ENCODE measurements around the gene NACC2.
"Not testable (repeated sequence)": the region's sequence is repeated elsewhere in the genome, so short reads cannot be mapped to it uniquely, and the experiment has no call there.

The NACC2 gene

DNA sequence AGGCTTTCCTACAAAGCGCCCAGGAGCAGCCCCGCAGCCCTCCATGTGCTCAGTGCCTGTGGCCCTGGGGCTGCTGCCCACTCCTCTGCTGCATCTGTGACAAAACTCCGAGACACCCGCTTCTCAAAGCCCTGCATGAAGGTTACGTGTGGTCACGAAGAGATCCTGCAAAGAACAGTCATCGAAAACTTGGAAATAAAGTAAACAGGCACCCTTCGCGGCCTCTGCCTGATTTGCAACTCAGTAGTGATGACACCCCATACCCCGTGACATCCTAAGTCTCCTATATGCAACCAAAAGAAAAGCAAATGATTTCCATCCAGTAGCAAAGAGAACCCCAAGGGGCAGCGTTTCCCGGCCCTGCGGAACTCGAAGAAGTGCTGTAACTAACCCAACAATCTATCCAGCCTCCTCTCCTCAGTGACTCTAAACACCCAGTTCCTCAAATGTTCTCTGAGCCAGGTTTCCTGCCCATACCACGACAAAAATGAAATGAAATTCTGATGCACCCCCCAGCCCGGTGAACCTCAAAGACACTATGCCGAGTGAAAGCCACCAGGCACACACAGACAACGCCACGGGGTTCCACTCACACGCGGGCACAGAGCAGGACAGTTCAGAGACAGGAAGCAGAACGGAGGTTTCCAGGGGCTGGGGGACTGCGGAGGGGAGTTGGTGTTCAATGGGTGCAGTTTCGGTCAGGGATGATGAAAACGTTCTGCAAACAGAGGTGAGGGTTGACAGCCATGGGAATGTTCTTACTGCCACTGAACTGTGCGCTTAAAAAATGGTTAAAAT lies 19.0 kb downstream of the NACC2 start:
- intact Hi-C loops (cut with DNase I) = no loop called here
- DNase-seq = no peak

DNA sequence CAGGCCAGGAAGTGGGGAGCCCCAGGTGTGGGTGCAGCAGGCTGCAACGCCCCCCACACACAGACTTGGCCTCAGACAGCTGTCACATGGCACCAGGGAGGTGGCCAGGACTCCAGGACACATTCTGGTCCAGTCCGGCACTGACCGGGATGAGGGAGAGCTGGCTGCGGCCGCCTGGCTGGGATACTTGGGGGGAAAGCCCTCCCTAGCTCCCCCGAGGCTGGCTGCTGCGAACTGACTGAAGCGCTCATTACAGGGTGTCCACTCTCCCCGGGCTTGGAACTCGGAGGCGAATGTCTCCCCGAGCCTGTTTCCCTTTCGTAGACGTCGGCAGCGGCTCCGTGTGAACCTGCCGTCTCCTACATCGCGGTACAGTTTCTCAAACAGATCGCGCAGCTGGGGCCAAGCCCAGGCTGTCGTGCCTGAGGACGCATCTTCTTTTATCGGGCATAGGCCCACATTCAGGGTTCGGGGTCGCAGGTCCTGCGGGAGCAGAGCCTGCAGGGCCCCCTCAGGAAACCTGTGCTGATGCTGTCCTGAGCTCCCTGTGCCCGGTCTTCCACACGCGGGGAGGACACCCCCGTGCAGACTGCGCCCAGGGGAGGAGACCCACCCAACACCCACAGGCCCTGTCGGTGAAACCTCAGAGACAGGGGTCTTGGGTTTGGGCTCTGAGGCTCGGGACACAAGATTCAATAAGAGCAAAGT lies 19.8 kb downstream of the NACC2 start:
- no peak for DNase-seq
- intact Hi-C loops (cut with DNase I) = no loop called here

DNA sequence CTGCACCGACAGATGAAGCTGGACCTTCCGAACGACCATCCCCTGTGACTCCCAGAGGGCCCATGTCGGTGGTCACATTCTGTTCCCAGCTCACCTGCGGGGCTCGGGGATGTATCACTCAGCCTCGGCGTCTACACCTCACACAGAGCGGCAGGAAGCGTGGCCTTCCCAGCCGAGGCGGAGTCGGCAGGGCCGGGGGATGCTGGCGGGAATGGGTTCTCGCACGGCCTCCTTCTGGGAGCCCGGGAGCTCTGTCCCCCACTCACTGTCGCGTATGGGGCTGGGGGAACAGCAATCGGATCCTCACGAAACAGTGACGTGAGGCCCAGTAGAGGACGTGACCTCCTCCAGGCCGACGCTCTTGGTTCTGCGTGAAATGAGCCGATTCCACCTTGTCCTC lies 20.4 kb downstream of the NACC2 start:
- DNase-seq = no peak

DNA sequence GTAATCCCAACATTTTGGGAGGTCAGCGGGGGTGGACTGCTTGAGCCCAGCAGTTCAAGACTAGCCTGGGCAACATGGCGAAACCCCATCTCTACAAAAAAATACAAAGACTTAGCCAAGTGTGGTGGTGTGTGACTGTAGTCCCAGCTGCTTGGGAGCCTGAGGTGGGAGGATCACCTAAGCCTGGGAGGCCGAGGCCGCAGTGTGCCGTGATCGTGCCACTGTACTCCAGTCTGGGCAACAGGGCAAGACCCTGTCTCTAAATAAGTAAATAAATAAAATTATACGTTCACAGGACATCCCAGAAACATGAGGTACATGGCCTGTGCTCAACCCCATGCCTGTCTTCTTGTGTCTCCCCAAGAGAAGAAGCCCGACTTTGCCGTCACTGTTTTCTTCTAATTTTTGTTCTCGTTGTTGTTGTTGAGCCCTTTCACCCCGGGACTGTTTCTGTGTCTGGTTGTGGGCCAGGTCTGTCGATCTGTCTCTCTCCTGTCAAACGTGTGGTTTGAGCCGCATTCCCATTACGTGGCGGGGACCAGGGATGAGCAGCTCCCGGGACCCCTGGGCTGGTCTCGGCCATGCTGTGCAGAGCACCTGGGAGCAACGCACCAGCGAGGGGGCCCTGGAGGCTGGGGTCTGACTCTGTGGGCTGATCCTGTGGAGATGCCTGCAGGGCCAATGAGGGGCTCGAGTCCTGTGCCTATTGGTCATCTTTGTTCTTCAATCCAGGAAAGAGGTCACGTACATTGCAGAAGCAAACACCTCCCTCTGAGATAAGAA lies 32.2 kb downstream of the NACC2 start:
- intact Hi-C loops (cut with DNase I) = no loop called here
- DNase-seq = peak in 6 of 42 donors; percentile 1 to 16 (median 6)

More for the DNA sequence above, 20.4 kb downstream of the NACC2 start:
- intact Hi-C loops (cut with DNase I) = no loop called here

DNA sequence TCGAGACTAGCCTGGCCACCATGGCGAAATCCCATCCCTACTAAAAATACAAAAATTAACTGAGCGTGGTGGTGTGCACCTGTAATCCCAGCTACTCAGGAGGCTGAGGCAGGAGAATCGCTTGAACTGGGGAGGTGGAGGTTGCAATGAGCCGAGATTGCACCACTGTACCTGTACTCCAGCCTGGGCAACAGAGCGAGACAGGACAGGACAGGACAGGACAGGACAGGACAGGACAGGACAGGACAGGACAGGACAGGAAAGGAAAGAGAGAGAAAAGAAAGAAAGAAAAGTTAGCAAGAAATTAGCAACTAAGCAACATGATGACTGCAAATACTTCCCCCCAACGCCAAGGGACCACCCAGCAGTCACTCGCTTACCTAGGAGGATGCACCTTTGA lies 33.2 kb downstream of the NACC2 start:
- intact Hi-C loops (cut with DNase I); DNase-seq: not testable (repeated sequence)

DNA sequence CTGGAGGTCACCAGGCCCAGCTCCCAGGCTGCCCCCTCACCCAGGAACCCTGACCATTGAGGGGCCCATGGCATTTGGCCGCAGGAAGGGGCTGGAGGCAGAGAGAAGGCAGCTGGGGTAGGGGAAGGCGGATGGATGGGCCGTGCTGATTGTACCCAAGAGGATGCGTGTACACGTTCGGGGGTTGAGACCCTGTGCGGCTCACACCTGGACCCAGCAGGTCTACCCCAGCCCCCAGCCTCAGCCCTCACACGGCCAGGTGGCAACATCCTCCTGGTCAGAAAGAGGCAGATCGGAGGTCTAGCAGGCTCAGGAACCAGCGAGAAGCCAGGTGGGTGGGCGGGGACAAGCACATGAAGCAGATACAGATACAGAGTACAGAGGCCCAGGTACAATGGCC lies 33.7 kb downstream of the NACC2 start:
- intact Hi-C loops (cut with DNase I) = no loop called here
- DNase-seq = peak in 4 of 42 donors; percentile 1 to 20 (median 9)

DNA sequence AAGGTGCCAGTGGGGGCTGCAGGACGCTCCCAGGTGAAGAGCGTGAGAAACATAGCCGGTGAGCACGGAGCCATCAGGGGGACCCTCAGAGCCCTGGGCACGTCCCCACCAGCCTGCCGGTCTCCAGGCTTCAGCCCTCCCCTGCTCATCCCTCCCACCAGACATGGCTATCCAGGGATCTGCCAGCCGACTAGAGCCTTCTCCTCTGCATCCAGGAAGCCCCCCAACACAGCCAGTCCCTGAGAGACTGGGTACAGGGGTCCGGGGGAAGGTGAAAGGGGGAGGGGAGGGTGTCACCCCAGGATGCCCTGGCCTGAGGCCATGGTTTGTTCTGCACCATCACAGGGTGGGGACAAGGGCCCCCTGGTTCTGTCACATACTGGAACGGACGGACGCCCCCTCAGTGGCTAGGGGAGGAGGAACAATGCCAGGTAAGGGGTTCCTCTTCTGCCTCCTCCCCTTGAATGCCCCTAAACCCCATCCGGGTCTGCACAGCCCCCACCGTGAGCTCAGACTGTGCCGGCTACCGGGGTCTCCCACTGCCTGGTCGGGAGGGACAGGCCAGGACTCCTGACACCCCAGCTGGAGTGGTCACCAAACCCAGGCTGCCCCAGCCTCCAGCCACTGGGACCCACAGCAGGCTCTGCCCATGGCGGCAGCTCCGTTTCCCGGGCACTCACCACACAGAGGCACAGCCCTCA lies 34.3 kb downstream of the NACC2 start:
- intact Hi-C loops (cut with DNase I) = no loop called here
- DNase-seq = peak in 7 of 42 donors; percentile 1 to 29 (median 12)

DNA sequence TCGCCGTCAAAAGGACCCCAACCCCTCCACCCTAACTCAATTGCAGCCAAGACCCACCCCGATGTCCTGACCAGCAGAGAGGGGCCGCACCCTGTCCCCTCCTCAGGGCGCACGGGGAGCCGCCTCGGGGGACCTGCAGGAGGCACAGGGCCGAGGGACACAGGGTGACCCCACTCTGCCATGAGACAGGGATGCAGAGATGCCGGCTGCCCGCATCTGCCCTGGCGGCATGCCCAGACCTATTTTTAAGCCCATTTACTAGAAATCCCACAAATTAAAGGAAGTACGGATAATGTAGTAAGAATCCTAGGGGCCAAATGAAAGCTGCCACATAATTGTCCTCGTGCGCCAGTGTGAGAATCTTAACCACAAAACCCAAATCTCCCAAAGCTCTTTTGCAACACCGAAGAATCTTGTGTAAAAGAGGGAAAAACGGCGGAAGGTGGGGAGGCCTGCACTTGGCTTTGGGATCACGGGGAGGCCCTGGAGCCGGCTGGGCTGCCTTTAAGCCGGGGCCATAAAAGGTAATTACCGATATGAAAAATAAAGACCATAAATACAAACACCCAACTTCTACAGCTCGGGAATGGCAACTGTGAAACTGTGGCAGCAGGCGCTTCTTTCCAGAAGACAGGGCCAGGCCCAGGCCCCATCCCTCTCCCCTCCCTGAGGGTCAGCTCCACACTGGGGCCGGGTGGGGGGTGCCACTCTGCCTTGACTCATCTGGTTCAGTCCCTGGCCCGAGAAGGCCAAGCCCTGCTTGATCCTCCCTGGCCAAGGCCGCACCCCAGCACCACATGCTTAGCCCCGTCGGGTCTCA lies 35.0 kb downstream of the NACC2 start:
- intact Hi-C loops (cut with DNase I) = no loop called here
- peak in 6 of 42 donors; percentile 1 to 35 (median 22) for DNase-seq

DNA sequence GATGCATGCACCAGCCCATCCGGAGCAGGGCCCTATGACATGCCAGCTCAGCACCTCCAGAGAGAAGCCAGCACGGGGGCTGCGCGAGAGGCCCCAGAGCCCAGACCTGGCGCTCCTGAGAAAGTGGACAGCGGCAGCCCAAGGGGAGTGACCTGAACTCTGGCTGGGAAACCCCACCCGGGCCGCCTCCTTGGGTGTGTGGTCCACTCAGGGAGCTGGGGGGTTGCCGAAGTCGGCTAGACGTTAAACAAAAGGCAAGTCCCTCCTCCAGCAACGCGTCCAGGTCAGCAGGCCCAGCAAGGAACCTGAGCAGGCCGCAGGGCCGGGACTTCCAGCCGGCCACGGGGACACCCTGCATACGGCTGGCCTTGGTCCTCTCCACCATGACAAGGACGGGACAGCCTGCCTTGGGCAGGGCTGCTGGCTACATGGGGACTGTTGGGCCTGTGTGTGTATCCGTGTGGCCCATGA lies 35.7 kb downstream of the NACC2 start:
- intact Hi-C loops (cut with DNase I) = no loop called here
- peak in 5 of 42 donors; percentile 3 to 35 (median 14) for DNase-seq

DNA sequence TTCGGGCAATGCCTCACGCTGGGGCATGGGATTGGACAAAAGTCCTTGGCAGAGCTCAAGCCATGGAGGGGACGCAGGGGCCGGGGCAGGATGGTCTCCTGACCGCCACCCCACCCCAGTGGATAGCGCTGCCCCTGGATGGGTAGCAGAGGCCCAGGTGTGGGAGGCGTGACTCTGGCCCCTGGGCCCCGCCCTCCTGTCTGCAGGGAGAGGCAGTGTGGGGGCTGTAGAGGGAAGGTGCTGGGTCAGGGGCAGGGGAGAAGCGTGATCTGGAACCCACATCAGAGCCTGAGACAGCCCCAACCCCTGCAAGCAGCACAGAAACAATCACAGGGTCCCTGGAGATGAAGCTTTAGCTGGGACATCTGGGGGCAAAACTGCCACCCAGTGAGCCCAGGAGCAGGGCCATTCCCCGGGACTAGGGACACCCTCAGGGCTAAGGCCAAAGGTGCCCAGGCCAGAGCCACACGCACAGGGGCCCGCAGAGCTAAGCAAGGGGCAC lies 36.2 kb downstream of the NACC2 start:
- intact Hi-C loops (cut with DNase I) = no loop called here

DNA sequence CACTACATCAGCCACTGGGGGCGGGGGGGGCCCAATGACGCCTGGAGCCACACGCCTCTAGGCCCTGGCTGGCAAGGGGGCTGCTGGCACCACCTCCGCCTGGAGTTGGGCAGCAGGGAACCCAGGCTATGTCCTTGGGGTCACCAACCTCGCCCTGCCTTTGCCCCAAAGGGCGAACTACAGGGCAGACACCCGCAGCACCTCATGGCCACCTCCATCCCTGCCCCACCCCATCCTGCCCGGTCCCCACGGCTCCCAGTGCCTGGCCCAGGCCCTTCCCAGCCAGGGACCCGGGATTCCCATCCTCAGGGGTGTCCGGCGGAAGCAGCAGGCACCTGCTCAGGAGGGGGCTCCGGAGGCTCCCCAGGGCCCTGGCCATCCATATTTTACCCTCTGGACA lies 37.0 kb downstream of the NACC2 start:
- intact Hi-C loops (cut with DNase I) = no loop called here
- DNase-seq = peak in 5 of 42 donors; percentile 1 to 31 (median 20)

More for the DNA sequence above, 36.2 kb downstream of the NACC2 start:
- DNase-seq = peak in 2 of 42 donors; percentile 2 to 30

DNA sequence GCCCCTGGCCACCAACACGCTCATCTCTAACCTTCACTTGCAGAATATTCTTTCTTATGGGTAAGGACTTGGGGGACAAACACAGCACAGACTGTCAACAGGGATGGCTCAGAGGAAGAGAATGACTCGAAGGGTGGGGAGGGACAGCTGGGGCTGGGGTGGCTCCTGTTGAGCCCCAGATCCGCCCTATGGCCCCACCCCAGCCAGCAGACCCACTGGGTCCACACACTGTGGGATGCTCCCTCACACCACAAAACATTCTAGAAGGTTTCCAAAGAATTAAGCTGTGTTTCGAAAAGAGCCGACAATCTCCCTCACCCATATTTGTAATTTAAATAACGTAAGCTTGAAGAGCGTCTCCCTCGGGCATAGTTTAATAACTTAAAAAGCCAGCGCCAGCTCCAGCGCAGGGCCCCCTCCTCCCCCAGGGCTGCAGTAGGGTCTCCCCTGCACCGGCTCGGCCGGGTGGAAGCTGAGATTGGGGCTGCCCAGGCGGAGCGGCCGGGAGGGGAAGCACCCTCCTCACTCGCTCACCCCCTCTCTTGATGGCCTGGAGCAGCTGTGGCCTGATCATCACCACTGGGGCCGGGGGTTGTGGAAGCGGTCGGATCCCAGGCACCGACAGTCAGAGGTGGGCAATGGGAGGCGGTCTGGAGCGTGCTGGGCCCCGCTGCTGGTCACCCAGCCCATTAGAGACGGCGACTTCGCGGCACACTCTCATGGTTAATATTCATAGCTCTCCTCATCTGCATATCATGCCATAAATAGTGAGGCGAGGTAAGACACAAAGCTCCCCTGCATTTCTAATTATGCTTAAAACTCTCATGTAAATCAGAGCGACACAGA lies 37.6 kb downstream of the NACC2 start:
- peak in 6 of 42 donors; percentile 1 to 23 (median 15) for DNase-seq
- intact Hi-C loops (cut with DNase I) = no loop called here

DNA sequence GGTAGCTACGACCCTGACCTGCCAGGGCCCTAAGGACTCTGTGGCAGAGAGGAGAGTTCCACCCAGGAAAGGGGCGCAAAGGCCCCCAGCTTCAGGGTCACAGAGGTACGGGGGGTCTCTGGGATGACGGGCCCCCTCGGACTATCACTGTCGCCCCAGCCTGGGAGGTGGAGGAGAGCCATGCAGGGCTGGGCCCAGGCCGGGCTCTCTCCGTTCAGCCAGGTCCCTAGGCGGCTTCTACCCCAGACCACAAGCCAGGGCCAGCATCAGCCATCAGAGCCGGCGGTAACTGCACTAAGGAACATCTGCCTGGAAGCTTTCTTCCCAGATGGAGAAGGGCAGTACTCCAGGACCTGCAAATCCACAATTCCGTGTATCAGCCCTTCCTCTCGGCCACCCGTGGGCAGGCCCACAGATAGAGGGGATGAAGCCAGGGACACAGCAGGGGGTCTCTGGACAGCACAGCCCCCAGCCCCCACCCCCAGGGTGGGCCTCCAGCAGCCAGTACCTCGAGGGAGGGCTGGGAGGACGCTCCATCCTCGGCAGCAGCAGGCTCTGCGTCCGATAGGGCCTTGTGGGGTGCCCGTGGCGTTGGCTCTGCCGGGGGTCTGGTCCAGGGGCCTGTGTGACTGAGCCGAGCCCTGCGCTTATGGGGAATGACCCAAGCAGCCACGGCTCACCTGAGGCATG lies 38.4 kb downstream of the NACC2 start:
- peak in 5 of 42 donors; percentile 2 to 33 (median 21) for DNase-seq
- intact Hi-C loops (cut with DNase I) = no loop called here

DNA sequence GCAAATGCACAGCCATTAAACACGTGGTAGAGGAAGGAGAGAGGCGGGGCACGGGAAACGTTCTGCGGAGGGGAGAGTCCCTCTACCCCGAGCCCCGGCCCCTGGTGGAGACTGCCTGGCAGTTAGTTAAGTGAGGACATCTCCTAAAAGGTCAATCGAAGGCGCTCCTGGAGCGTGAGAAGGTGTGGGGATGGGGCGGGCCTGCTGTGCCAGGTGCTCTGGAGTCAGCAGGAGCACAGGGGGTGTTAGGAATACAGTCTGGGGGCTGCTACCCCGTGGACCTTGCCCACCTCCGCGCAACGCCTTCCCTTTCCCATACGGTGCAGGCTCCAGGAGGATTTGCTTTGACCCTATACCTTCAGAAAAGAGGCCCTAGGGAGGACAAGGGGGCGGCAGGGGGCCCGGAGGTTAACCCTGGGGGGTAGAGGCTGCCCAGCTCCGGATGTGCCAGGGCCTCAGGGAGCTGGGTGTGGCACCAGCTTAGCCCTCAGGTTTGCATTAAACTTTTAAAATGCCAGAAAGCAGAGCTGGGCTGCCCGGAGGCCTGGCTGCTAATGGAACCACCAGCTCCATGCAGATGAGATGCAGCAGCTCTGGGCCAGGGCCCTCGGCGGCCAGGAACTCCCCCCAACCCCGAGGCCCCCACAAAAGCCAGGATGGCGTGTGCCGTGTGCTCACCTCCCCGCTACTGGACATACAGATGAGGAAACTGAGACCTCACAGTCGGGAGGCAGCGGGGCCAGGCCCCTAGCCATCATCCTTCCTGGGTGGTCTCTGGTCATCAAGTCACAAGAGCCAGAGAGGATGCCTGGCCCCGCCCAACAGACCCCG lies 39.2 kb downstream of the NACC2 start:
- intact Hi-C loops (cut with DNase I) = no loop called here
- peak in 5 of 42 donors; percentile 0 to 31 (median 24) for DNase-seq
